ENCODE data around the gene NOS1AP. TPM values are rescaled to one million over a fixed set of nuclear protein-coding genes. Genes with fewer than 3 reads are reported as not detected.

NOS1AP gene
- polyA plus RNA-seq, 1 donor: 1.1 TPM

GRCh38 chr1:162224267-162224666 is 154.8 kb downstream of the NOS1AP start:
- DNase-seq: no peak

GRCh38 chr1:162228586-162228985 is 159.1 kb downstream of the NOS1AP start:
- no peak for DNase-seq

DNA sequence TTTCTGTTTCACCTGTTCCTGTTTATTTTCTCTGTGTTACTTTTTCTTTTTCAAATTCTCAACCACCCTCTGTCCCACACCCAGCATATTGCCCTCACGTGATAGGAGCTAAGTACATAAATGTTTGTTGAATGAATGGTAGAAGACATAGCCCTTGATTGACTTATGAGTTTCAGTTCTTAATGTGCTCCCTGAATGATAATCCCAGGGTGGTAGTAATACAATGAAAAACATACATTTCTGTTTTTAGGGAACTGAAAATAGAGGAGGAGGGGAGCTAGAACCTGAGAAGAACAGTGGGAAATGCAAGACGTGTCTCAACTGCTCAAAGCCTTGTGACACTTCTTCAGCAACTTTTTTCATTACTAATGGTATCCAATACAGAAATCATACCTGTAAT is 160.1 kb downstream of the NOS1AP start:
- DNase-seq: no peak

- DNase-seq: no peak
Measured at GRCh38 chr1:162230096-162230495, 160.6 kb downstream of the NOS1AP start.

DNA sequence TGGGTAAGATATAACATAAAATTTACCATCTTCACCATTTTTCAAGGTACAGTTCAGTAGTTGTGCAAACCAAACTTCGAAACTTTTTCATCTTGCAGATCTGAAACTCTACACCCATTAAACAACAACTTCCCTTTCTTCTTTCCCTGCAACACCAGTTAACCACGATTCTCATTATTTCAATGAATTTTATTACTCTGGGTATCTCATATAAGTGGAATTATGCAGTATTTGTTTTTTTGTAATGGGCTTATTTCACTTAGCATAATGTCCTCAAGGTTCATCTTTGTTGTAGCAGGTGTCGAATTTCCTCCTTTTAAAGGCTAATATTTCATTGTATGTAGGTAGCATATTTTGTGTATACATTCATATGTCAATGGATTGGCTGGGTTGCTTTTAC is 161.0 kb downstream of the NOS1AP start:
- no peak for DNase-seq

GRCh38 chr1:162232034-162232711 is 162.7 kb downstream of the NOS1AP start:
- DNase-seq: no peak

- DNase-seq: no peak
Measured at GRCh38 chr1:162233066-162233465, 163.6 kb downstream of the NOS1AP start.

GRCh38 chr1:162233937-162234336 is 164.4 kb downstream of the NOS1AP start:
- DNase-seq: no peak

DNA sequence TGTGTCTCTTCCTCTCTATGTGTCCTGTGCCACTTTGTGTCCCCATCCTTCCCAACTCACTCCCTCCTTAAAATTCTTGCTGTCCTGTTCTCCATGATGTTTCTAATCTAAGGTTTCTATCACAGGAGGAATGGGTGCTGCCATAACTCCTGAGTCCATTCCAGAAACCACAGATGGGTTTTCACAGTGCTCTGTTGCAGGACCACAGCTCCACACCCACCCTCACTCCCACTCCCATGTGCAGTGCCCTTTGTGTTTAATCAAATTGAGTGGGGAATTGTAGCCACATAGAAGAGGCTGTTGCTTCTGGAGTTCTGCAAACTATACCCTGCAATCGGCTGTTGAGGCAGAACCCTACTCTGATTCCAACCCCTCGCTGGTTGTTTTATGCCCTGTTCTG is 165.1 kb downstream of the NOS1AP start:
- no peak for DNase-seq

- DNase-seq: no peak
Measured at GRCh38 chr1:162235241-162235800, 165.8 kb downstream of the NOS1AP start.

DNA sequence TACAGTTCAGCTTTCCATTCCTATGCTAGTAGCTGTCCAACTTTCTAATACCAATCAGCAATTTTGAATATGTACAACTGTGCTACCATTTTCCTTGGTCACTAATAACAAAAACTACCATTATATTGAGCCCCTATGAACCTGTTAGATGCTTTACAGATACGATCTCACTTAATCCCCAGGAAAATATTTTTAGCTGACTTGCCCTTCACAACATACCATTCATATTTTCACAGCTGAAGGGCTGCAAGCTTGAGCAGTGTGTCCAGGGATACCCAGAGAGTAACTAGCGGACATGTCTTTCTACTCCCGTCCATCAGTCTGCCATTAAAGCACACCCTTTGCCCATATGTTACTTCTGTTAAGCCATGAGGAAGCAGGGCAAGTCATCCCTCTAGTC is 166.7 kb downstream of the NOS1AP start:
- DNase-seq: no peak

DNA sequence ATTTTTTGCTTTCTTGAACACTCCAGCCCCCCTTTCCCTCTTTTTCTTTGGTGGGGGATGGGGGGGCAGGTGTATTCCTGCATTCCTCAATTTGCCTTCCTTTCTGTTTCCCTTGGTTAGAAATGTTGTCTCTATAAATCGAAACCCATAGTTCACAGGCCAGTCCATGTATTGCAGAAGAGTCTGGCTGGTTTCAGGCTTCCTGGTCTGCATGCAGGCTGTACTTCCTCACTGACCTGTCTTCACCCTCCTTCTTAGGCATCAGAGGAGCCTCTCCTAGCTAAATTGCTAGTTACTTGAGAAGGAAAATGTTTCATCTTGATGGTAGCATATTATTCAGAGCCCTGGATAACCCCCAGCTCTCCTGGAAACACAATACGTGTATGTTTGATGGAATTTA is 167.1 kb downstream of the NOS1AP start:
- DNase-seq: no peak

DNA sequence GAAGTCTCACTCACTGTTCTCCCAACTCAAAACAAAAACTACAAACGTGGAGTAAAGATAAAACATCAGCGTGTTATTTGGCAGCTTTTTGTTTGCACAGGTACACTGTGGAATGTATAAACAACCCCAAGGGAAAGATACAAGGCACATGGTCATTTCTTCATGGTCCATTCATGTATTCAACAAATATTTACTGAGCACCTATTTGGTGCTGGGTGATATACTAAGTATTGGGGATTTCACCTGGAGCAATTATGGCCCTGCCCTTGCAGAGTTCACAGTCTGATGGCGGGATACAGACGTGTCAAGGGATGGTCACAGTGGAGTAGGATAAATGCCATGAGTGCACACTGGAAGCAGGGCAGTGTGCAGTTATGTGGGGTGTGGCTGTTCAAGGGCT is 171.1 kb downstream of the NOS1AP start:
- no peak for DNase-seq

GRCh38 chr1:162242804-162243203 is 173.3 kb downstream of the NOS1AP start:
- DNase-seq: no peak

GRCh38 chr1:162248854-162249535 is 179.5 kb downstream of the NOS1AP start:
- no peak for DNase-seq

GRCh38 chr1:162250004-162250730 is 180.7 kb downstream of the NOS1AP start:
- DNase-seq: no peak

GRCh38 chr1:162251102-162251501 is 181.6 kb downstream of the NOS1AP start:
- DNase-seq: no peak

DNA sequence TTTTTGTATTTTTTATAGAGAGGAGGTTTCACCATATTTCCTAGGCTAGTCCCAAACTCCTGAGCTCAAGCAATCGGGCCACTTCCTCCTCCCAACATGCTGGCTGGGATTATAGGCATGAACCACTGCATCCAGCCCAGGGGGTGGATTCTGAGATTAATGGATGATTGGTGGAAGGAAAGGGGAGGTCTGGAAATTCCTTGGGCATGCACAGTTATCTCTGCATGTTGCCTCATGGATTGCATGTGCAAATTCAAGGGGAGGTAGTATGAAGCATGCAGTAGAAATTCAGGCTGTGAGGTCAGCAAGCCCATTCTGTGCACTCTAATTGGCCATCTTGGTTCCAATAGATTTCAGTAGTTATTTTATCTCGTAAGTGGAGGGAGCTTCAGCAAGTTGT is 182.7 kb downstream of the NOS1AP start:
- DNase-seq: no peak

DNA sequence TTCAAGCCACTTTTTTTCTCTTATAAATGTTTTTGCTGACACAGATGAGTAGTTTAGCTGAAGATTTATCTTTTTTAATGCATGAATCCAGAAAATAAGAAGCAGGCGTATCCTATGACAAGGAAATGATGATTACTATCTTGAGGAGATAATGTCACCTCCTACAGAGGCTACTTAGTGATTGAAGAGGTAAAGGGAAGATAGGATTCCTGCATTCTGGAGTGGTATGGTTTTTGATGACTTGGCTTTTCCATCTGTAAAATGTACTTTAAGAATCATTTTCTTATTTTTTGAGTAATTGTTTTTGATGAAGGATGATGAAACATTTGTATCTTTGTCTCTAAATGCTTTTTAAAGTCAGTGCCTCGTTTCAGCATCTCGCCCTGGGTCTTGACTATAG is 184.3 kb downstream of the NOS1AP start:
- DNase-seq: no peak

DNA sequence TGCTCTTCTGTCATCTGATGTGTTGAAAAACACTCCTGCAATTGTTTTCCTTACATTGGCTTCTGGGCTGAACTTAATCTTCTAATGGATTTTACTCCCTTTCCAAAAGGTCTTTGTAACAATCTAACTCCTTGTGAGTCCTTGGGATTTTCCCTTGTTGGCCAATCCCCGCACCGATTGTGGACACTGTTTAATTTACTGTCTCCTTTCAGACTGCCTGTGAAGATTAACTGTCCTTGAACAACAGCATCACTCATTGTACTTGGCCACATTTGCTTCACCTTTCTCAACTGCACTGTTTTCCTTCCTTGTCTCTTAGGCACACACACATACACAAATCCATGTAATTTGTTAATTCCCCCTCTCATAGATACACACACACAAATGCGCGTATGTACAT is 186.8 kb downstream of the NOS1AP start:
- no peak for DNase-seq

DNA sequence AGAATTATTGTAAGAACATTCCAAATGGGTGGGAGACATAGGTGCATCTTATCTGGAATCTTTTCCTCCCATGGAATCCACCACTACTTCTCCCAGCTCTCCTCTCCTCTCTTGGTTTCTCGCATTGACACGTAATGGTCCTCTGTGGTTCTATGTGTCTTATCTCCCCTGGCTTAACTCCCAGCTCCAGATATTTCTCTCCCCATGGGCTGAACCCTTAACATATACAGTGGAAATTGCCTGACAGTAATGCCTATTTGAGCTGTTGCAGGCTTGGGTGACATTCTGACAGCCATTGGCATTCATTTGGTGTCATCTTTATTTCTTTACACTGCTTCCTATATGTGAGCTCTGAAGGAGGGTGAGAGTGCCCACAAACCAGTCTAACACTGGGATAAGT is 188.9 kb downstream of the NOS1AP start:
- DNase-seq: no peak

GRCh38 chr1:162259894-162260455 is 190.5 kb downstream of the NOS1AP start:
- no peak for DNase-seq

GRCh38 chr1:162264108-162264507 is 194.6 kb downstream of the NOS1AP start:
- no peak for DNase-seq
